ENCODE results near the gene CAMKK1.

DNA sequence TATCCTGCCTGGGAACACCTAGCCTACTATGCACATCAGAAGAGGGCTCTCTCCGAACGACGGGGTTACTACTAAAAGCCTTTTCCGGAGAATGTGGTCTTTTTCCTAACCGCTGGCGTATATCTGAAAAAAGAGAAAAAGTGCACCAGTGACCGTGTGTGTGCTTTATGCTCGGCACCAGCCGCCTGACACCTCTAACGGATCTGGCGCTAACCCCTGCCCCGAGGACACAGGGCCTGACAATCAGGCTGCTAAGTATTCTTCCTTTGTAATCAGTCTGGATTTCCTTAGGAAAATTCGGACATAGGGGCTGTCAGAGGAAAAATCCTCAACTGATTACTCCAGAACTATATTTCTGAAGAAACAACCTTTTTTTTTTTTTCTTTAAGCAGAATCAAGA is 78.5 kb downstream of the CAMKK1 start:
- TF ChIP-seq CTCF (IDR thresholded peaks at IDR 0.05), result no peak
- TF ChIP-seq CREB1 (CRISPR knock-in tag; IDR thresholded peaks at IDR 0.05), result no peak
- TF ChIP-seq, protein P1, sequence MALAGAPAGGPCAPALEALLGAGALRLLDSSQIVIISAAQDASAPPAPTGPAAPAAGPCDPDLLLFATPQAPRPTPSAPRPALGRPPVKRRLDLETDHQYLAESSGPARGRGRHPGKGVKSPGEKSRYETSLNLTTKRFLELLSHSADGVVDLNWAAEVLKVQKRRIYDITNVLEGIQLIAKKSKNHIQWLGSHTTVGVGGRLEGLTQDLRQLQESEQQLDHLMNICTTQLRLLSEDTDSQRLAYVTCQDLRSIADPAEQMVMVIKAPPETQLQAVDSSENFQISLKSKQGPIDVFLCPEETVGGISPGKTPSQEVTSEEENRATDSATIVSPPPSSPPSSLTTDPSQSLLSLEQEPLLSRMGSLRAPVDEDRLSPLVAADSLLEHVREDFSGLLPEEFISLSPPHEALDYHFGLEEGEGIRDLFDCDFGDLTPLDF (CRISPR knock-in tag; IDR thresholded peaks at IDR 0.05), result no peak
- TF ChIP-seq, protein P2, sequence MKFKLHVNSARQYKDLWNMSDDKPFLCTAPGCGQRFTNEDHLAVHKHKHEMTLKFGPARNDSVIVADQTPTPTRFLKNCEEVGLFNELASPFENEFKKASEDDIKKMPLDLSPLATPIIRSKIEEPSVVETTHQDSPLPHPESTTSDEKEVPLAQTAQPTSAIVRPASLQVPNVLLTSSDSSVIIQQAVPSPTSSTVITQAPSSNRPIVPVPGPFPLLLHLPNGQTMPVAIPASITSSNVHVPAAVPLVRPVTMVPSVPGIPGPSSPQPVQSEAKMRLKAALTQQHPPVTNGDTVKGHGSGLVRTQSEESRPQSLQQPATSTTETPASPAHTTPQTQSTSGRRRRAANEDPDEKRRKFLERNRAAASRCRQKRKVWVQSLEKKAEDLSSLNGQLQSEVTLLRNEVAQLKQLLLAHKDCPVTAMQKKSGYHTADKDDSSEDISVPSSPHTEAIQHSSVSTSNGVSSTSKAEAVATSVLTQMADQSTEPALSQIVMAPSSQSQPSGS (CRISPR knock-in tag; IDR thresholded peaks at IDR 0.05; ENCODE audit: borderline replicate concordance, low read depth), result no peak
